HG02623 (cell line): ENCODE data around the gene LHFPL5.

Experiments
- ATAC-seq: cut with Tn5 transposase; IDR thresholded peaks from one replicate; pipeline ENCODE4 v1.9.1; 2021; ENCODE audit warnings: moderate library complexity; ENCODE audit not compliant: unreplicated experiment

Gene LHFPL5

GRCh38 chr6:35804996-35805736 is at the start of gene LHFPL5:
Gene LHFPL5, plus strand, starts transcription at chr6:35805352. Its CDS starts 319 bp downstream, at chr6:35805671.
- no peak for ATAC-seq

- no peak for ATAC-seq
Measured at GRCh38 chr6:35757456-35758123, 47.6 kb upstream of the LHFPL5 start.

DNA sequence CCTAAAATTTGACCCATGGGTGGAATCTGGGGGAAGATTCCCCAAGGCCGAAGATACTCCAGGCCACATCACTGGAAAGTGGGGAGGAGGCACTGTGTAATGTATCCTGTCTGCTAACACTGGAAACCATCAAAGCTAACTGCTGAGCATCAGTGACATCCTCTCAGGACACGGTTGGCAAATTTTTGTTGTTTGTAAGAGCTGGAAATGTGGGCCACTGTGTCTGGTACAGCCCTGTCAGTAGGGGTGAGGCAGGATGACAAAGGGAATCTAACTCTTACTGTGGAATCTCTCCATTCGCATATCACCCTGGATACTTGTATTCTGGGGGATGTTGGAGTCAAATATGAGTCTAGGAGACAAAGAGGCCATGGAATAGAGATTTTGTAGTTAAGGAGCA is 45.7 kb upstream of the LHFPL5 start:
- ATAC-seq = no peak

DNA sequence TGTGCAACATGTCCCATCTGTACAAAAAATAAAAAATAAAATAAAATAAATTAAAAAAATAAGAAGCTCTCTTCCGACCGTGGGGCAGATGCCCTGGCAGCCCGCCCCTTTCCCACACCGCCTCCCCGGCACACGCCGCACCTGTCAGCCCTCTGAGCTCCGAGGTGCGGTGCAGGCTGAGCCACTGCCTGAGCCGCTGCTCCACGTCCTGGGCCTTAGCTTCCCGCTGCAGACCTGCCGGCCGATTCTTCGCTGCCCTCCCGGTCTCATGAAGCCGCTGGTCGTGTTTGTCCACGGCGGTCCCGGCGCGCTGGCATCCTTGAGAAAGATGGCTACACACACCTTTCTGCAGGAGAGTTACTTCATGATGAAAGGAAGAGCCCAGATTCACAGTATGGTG is 39.4 kb upstream of the LHFPL5 start:
- ATAC-seq = no peak

DNA sequence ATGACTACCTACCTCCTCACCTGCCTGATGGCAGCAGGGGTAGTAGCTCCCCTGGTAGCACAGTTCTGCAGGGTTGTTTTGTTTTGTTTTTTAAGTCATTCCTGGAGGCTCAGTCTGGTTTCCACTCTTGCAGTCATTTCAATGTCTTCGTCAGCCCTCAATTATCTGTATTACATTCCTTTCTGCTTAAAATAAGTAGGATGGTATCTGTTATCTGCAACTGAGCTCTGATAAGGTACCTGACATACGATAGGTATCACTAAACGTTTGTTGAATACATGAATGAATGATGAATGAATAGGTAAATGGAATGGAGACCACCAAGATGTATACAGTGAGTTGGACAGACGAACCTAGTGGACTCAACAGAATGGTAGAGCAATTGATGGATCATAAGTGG is 35.9 kb upstream of the LHFPL5 start:
- no peak for ATAC-seq

GRCh38 chr6:35771343-35771627 is 33.9 kb upstream of the LHFPL5 start:
- no peak for ATAC-seq

DNA sequence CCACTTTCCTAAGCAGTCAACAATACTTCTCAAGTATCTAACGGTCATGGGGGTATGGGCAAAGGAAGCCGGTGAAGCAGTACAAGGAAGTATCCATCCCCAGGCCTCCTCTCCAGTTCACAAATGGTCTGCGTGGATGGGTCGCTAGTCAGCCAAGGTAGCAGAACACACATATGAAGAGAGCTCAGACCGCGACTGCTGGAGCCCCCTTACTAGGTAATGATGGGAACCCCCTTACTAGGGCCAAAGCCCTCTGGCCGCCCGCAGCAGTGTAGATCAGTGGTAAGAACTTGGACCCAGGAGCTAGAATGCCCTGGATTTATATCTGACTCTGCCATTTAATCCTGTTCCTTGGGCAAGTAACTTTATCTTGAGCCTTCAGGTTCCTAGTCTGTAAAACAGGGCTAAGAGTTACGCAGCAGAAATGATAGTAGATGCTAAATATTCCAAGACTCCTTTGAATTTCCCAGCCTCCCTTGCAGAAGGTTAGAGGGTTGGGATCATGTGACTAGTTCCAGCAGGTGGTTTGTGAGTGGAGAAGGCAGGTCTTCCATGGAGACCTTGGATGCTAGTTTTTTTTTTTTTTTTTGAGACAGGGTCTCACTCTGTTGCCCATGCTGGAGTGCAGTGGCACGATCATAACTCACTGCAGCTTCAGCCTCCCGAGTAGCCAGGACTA is 30.9 kb upstream of the LHFPL5 start:
- ATAC-seq = no peak

- no peak for ATAC-seq
Measured at GRCh38 chr6:35775031-35775430, 30.1 kb upstream of the LHFPL5 start.

DNA sequence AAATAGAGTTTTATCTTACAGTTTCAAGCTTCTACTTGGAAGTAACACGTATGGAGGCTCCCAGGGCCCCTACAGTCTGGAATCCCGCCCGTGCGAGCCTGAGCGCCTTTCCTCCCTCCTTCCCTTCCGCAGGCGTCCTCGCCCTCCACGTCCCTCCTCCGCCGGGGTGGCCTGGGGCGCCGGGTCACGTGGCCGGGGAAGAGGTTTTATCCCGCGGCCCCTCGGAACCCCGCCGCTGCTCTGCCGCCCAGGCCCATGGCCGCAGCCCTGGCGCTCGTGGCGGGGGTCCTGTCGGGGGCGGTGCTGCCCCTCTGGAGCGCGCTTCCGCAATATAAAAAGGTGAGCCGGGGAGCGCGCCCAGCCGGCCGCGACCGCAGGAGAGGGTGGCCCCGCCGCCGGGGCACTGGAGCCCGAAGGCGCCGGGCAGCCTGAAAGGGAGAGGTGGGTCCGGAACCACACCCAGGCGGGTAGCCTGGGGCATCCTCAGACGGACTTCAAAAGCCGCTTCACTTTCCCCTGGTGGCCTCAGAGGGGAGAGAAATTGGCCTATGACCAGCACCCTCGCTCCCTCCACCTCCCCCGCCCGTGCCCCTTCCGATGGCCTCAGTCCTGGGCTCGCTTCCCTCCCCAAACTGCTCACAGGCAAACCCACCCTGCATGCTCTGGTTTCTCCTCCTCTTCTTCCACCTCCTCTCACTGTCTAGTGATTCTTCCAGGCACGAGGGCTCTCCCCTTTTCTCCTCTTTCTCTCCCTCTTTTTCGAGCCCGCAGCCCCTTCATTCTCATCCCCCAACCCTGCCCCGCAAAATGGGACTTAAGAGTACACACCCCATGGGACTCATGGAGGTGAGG is 28.6 kb upstream of the LHFPL5 start, which contains the start of gene CLPSL2:
TSS of gene CLPSL2 (plus strand) at position 235 of the 852 bp plus-strand sequence. CDS start at position 256, 21 bp downstream.
- no peak for ATAC-seq

GRCh38 chr6:35777356-35778102 is 27.6 kb upstream of the LHFPL5 start:
- no peak for ATAC-seq

GRCh38 chr6:35778437-35778836 is 26.7 kb upstream of the LHFPL5 start:
- ATAC-seq = no peak

- ATAC-seq = no peak
Measured at GRCh38 chr6:35780719-35781118, 24.4 kb upstream of the LHFPL5 start, which contains the start of gene CLPSL1. Gene CLPSL1, plus strand, starts transcription at chr6:35781019. Its CDS starts 92 bp downstream, at chr6:35781111.

DNA sequence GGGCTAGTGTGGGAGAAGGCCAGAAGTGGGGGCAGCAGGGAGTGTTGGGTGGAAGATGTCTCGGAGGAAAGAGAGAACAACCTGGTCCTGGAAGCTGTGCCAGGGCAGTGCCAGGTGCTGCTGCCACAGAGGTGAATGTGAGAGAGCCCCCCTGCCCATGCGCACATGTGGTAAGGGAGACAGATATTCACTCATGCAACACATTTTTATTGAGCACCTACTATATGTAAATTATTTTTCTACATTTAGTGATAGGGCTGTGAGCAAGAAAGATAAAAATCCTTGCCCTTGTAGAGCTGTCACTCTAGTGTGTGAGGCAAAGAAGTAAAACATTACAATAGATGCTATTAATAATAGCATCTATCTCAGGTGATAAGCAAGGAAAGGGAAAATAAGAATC is 23.9 kb upstream of the LHFPL5 start:
- no peak for ATAC-seq

DNA sequence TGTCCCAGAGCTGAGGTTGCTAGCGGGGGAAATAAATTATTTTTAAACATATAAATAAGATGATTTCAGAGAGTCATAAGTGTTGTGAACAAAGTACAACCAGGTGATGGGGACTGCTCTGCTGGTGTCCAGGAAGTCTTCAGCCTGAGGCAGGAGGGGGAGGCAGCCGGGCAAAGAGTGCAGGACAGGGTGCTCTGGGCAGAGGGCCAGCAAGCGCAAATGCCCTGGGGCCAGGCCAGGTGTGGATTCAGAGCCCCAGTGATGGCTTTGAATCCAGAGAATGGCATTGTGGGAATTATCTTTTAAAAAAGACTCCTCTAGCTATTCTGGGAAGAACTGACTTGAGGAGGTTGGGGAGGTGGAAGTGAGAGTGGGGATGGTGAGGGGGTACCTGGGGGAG is 22.7 kb upstream of the LHFPL5 start:
- no peak for ATAC-seq

DNA sequence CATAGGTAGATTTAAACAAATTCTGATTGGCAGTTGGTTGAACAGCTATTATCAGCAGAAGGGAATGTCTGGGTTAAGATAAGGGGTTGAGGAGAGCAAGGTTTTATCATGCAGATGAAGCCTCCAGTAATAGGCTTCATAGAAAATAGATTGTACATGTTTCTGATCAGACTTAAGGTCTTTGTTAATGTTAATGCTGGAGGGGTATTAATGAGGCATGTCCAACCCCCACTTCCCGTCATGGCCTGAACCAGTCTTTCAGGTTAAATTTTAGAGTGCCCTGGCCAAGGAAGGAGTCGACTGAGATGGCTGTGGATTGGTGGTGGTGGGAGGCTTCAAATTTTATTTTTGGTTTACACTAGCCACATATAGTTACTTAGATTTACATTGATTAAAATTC is 21.0 kb upstream of the LHFPL5 start:
- ATAC-seq = no peak

DNA sequence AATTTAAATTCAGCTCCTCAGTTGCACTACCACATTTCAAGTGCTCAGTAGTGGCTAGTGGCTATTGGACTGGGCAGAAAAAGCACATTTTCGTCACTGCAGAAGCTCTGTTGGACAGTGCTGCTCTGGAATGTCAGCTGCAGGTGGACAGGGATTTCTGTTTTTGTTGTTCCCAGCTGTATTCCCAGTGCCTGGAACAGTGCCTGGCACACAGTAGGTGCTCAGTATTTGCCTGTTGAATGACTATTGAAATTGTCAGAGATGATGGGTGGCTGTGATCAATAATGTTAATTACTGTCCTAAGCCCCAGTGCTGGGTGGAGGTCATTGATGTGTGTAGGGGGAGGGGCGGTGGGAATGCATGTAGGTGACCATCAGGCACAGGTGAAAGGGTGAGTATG is 18.9 kb upstream of the LHFPL5 start:
- no peak for ATAC-seq

- no peak for ATAC-seq
Measured at GRCh38 chr6:35786810-35787209, 18.3 kb upstream of the LHFPL5 start.

DNA sequence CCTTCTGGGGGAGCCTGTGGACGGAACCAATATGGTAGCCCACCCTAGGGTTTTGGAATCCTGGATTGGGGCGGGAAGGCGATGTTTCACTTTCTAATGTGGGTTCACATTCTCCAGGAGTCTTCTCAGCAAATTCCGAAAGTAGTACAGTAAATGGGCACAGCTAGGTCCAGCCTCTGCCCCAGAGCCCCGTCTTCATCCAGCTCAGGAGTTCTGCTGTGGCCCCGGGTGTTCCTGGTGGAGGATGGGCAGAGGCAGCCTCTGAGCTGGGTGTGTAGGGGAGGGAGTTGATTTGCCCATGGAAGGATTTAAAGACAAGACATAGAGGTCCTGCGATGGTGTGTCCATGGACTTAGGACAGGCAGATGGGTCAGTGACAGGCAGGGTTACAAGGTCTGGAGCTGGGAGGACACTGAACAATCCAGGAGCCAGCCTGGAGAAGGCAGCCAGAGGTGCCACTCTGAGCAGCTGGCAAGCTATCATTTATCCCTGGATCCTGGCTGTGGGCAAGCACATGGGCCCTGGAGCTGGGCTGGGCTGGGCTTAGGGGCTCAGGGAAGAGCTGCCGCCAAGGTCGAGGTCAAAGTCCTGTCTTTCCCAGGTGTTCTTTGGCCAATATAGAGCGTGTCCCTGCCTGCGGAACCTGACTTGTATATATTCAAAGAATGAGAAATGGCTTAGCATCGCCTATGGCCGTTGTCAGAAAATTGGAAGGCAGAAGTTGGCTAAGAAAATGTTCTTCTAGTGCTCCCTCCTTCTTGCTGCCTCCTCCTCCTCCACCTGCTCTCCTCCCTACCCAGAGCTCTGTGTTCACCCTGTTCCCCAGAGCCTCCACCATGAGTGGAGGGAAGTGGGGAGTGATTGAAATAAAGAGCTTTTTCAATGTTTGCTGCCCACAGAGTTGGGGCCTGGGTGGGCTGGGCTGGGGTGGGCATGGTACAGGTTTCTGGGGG is 17.6 kb upstream of the LHFPL5 start:
- ATAC-seq = no peak

DNA sequence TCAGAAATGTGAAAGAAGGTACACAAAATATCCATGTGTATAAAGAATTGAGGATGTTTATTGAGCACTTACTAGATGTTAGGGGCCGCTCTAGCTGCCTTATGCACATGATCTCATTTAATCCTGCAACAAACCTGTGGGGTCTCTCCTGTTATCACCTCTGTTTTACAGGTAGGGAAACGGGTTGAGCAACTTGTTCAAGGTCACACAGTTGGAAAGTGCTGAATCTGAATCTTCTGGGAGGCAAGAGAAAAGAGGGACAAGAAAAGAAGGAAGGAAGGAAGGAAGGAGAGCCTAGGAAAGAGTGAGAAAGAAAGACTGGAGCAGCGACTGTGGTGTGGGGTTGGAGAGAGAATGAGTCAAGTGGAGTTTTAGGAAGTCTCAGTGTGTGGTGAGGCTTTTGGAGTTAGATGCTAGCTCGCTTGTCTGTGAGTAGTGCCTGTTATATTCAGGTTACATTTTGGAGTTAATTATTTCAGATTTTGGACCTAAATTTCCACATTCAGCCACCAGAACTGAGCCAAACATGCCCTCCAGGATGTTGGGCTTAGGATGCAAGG is 16.6 kb upstream of the LHFPL5 start:
- ATAC-seq = no peak
